ENCODE data around the gene GNAI2. TPM values are rescaled to one million over a fixed set of nuclear protein-coding genes. Genes with fewer than 3 reads are reported as not detected.

Gene GNAI2
- total RNA-seq, 1 donor from 2014 or later = 372 TPM

DNA sequence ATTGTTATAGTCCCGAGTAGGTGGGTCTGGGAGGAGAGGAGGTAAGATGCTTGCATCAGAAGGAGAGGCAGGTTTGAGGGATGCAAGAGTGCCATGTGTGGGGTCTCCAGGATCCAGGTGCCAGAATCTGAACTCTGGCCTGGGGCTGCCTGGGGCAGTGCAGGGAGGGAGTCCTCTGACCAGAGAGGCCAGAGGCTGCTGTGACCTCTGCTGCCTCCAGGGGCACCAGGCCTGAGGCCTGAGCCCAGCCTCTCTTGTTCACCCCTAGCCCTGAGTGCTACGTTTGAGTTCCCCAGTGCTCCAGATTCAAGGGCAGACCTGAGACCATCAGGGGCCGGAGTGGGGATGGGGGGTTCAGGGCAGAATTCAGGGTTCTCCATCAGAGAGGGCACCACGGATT is 23.5 kb upstream of the GNAI2 start:
- Histone ChIP-seq H3K9me3 (no peaks in the 10 kb centered on the region), H3K27ac (no peak overlapping the region), H3K36me3 (no peaks in the 10 kb centered on the region), H3K4me3 (no peak overlapping the region), H3K4me1 (no peaks in the 10 kb centered on the region), H3K27me3 (ENCODE audit: low read depth) (no peaks in the 10 kb centered on the region)
- TF ChIP-seq, protein P1, sequence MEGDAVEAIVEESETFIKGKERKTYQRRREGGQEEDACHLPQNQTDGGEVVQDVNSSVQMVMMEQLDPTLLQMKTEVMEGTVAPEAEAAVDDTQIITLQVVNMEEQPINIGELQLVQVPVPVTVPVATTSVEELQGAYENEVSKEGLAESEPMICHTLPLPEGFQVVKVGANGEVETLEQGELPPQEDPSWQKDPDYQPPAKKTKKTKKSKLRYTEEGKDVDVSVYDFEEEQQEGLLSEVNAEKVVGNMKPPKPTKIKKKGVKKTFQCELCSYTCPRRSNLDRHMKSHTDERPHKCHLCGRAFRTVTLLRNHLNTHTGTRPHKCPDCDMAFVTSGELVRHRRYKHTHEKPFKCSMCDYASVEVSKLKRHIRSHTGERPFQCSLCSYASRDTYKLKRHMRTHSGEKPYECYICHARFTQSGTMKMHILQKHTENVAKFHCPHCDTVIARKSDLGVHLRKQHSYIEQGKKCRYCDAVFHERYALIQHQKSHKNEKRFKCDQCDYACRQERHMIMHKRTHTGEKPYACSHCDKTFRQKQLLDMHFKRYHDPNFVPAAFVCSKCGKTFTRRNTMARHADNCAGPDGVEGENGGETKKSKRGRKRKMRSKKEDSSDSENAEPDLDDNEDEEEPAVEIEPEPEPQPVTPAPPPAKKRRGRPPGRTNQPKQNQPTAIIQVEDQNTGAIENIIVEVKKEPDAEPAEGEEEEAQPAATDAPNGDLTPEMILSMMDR (IDR thresholded peaks at IDR 0.05) = no peak
- ATAC-seq = no peak
- no peak for DNase-seq
- intact Hi-C loops (cut with DNase I) = no loop called here

DNA sequence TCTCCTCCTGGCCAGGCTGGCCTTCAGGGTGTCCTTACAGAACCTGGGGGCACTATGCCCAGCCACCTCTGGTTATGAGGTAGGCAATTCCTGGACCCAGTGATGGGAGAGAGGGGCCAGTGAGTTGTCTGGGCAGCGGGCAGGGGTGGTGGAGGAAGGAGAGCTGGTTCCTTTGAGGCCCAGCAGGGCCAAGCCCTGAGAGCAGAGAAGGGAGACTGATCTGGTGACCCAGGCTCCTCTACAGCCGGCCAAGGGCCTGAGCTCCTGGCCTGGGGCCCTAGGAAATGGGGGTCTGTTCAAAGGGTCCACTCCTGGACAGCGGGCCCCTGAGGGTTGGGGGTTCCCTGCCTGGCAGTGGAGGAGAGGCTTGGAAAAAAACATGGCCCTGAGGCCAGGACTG is 23.0 kb upstream of the GNAI2 start:
- Histone ChIP-seq H3K9me3 (no peaks in the 10 kb centered on the region), H3K4me3 (no peak overlapping the region), H3K27me3 (ENCODE audit: low read depth) (no peaks in the 10 kb centered on the region), H3K36me3 (no peaks in the 10 kb centered on the region), H3K27ac (no peak overlapping the region), H3K4me1 (no peaks in the 10 kb centered on the region)
- TF ChIP-seq, protein P1 (IDR thresholded peaks at IDR 0.05) = no peak
- intact Hi-C loops (cut with DNase I) = no loop called here
- DNase-seq (no peak), ATAC-seq (no peak)

DNA sequence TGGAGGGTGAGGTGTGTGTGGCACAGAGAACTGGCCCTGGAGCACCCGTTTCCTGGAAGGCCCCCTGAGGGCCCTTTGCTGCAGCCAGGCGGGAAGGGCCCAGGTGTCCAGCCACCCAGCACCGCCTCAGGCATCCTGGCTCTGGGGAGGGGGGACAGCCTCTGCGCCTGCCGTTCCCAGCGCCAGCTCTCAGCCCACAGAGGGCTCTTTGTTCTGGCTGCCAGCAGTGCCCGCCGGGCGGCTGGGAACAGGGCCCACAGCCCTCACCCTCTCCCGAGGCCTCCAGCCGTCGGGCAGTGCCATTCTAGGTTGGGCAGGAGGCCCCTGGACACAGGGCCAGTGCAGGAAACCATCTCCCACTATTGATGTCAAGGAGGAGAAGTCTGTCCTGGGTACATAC is 22.6 kb upstream of the GNAI2 start:
- H3K27ac ChIP-seq = no peak overlapping the region
- intact Hi-C loops (cut with DNase I) = no loop called here
- no peak overlapping the region for H3K4me3 ChIP-seq
- ATAC-seq = no peak
- DNase-seq = no peak
- no peaks in the 10 kb centered on the region for H3K27me3 ChIP-seq (ENCODE audit: low read depth)
- no peaks in the 10 kb centered on the region for H3K36me3 ChIP-seq
- no peaks in the 10 kb centered on the region for H3K4me1 ChIP-seq
- TF ChIP-seq, protein P1 (IDR thresholded peaks at IDR 0.05) = no peak
- no peaks in the 10 kb centered on the region for H3K9me3 ChIP-seq

DNA sequence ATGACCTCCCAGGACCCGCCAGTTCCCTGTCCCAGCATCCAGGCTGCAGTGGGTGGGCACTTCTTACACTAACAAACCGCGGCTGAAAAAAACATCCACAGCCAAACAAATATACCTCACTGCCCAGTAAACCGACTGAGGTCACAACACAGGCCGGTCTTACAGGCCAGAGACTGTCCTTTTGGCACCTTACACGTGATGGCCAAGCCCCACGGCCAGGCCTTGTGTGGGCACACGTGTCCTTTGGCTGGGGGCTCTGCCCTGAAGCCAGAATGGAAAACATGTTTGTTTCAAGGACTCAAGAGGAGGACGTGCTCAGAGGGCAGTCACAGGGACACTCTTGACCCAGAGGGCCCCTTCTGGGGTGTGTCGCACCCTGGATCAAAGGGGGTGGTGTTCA is 21.2 kb upstream of the GNAI2 start:
- no peak for ATAC-seq
- Histone ChIP-seq H3K36me3 (no peaks in the 10 kb centered on the region), H3K9me3 (no peaks in the 10 kb centered on the region), H3K4me3 (no peak overlapping the region), H3K27ac (no peak overlapping the region), H3K4me1 (no peaks in the 10 kb centered on the region), H3K27me3 (ENCODE audit: low read depth) (no peaks in the 10 kb centered on the region)
- intact Hi-C loops (cut with DNase I) = no loop called here
- DNase-seq = no peak
- TF ChIP-seq, protein P1 (IDR thresholded peaks at IDR 0.05) = no peak

DNA sequence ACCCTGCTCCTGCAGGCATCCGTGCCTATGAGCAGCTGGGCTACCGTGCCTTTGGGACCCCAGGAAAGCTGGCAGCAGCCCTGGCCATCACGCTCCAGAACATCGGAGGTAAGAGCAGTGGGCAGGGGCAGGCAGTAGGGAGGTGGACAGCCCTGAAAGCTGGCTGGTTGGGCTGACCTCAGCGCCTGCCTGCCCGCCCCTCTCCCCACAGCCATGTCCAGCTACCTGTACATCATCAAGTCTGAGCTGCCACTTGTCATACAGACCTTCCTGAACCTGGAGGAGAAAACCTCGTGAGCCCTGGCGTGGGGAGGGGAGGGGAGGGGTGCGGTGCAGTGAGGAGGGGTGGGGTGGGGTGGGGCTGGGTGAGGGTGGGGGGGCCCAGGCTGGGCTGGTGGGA is 20.5 kb upstream of the GNAI2 start:
- intact Hi-C loops (cut with DNase I) = no loop called here
- H3K27me3 ChIP-seq (ENCODE audit: low read depth) = no peaks in the 10 kb centered on the region
- H3K9me3 ChIP-seq = no peaks in the 10 kb centered on the region
- H3K27ac ChIP-seq = no peak overlapping the region
- DNase-seq = no peak
- TF ChIP-seq, protein P1 (IDR thresholded peaks at IDR 0.05) = no peak
- ATAC-seq = no peak
- no peaks in the 10 kb centered on the region for H3K4me1 ChIP-seq
- no peaks in the 10 kb centered on the region for H3K36me3 ChIP-seq
- no peak overlapping the region for H3K4me3 ChIP-seq

DNA sequence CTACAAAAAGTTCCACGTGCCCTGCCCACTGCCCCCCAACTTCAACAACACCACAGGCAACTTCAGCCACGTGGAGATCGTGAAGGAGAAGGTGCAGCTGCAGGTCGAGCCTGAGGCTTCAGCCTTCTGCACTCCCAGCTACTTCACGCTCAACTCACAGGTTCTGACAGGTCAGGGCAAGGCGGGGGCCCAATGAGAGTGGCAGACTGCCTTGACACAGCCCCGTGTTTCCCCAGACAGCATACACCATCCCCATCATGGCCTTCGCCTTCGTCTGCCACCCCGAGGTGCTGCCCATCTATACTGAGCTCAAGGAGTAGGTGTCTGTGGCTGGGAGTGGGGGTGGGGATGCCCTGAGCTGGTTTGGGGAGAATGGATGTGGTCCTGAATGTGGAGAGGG is 18.3 kb upstream of the GNAI2 start:
- no peaks in the 10 kb centered on the region for H3K27me3 ChIP-seq (ENCODE audit: low read depth)
- H3K4me1 ChIP-seq = no peaks in the 10 kb centered on the region
- TF ChIP-seq, protein P1 (IDR thresholded peaks at IDR 0.05) = no peak
- ATAC-seq (no peak), DNase-seq (no peak)
- intact Hi-C loops (cut with DNase I) = no loop called here
- no peak overlapping the region for H3K27ac ChIP-seq
- no peaks in the 10 kb centered on the region for H3K9me3 ChIP-seq
- no peak overlapping the region for H3K4me3 ChIP-seq
- no peaks in the 10 kb centered on the region for H3K36me3 ChIP-seq

Data from lower lobe of right lung (tissue), 2 donors.